Stimulated activated effector memory CD8-positive, alpha-beta T cell treated with anti-CD3 and anti-CD28 coated beads, Interleukin-12 subunit alpha, Interleukin-12 subunit beta, amount 100 ng/mL, for 72 hours (primary cell): Measurements from ENCODE around the gene FBLN1.
"Not testable (repeated sequence)": the region's sequence is repeated elsewhere in the genome, so short reads cannot be mapped to it uniquely, and the experiment has no call there.

Experiments used
- ATAC-seq: fragments of 150-1000 bp; cut with Tn5 transposase; 2 replicates; pipeline ENCODE4 v1.10.0; 2021
- DNase-seq, 2 donors: peaks; one replicate each; pipeline ENCODE4 v3.0.0; 2021 to 2022; ENCODE audit warnings: low spot score in 2 of 2
- H3K27ac Mint-ChIP-seq: one replicate; pipeline ENCODE4 v1.8.0; 2022; ENCODE audit warnings: mild to moderate bottlenecking, mixed read lengths
- H3K36me3 Mint-ChIP-seq: one replicate; pipeline ENCODE4 v1.8.0; 2022; ENCODE audit warnings: mild to moderate bottlenecking, mixed read lengths
- H3K4me1 Mint-ChIP-seq: one replicate; pipeline ENCODE4 v1.8.0; 2022; ENCODE audit warnings: mixed read lengths
- H3K4me3 Mint-ChIP-seq: one replicate; pipeline ENCODE4 v1.8.0; 2022; ENCODE audit warnings: mild to moderate bottlenecking, mixed read lengths
- H3K9me3 Mint-ChIP-seq: one replicate; pipeline ENCODE4 v1.8.0; 2022; ENCODE audit warnings: mixed read lengths

The FBLN1 gene

GRCh38 chr22:45488764-45489370 lies 13.8 kb upstream of the FBLN1 start:
- Mint-ChIP-seq H3K4me3 (no peak overlapping the region), H3K27ac (no peak overlapping the region), H3K9me3 (no peaks in the 10 kb centered on the region), H3K4me1 (no peaks in the 10 kb centered on the region), H3K36me3 (no peaks in the 10 kb centered on the region)
- DNase-seq (no peak), ATAC-seq (no peak)

DNA sequence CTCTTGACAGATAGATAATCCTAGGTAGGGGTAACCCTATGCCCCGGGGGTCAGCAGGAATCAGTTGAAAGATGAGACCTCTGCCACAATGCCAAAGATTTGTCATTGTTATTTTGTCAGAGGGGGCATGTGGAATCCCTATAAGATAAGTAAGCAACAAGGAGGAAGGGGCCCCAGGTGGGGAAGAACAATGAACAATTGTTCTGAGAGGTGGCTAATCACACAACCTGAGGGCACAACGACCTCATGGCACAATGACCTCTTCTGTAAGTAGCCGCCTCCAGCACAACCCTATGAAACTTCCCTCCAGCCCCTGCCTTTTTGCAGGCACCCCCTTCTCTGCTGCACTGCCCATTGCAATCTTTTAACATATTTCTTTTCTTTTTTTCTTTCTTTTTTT lies 11.8 kb upstream of the FBLN1 start:
- Mint-ChIP-seq H3K4me1 (no peaks in the 10 kb centered on the region), H3K27ac (no peak overlapping the region), H3K4me3 (no peak overlapping the region), H3K36me3 (no peaks in the 10 kb centered on the region), H3K9me3 (no peaks in the 10 kb centered on the region)
- ATAC-seq = no peak
- no peak for DNase-seq

DNA sequence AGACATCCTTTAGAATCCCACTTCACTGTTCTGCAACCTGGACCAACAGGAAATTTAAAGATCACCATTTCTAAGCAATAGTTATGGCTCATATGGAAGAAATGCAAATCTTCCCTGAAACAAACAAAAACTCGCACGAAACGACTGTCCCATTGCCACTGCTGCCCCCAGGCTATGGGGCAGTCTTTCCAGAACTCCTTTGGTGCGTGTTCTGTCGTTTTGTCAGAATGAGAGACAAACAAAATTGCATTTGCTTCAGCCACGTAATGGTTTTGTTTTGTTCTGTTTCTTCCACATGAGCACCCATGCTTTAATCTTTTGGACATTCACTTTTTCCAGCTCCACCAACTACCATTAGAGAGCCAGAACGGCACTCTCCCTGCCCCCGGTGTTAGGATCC lies 10.8 kb upstream of the FBLN1 start:
- H3K36me3 Mint-ChIP-seq = no peaks in the 10 kb centered on the region
- no peak for DNase-seq
- no peak overlapping the region for H3K4me3 Mint-ChIP-seq
- H3K9me3 Mint-ChIP-seq = no peaks in the 10 kb centered on the region
- no peak overlapping the region for H3K27ac Mint-ChIP-seq
- H3K4me1 Mint-ChIP-seq = no peaks in the 10 kb centered on the region
- no peak for ATAC-seq

- ATAC-seq (no peak), DNase-seq (no peak)
- no peaks in the 10 kb centered on the region for H3K36me3 Mint-ChIP-seq
- no peaks in the 10 kb centered on the region for H3K9me3 Mint-ChIP-seq
- no peak overlapping the region for H3K27ac Mint-ChIP-seq
- H3K4me3 Mint-ChIP-seq = no peak overlapping the region
- peaks cover 6% of the 10 kb centered on the region for H3K4me1 Mint-ChIP-seq
Measured at GRCh38 chr22:45493286-45493771, 9.4 kb upstream of the FBLN1 start.

DNA sequence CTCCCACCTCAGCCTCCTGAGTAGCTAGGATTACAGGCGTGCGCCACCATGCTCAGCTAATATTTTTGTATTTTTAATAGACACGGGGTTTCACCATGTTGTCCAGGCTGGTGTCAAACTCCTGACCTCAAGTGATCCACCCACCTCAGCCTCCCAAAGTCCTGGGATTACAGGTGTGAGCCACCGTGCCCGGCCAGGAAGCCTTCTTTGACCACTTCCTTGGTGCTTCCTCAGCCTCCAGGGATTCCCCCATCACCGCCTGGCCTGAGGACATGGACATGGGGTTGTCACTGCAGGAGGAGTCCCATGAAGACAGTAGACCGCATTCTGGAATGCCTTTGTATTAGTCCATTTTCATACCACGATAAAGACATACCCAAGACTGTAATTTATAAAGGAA lies 8.4 kb upstream of the FBLN1 start:
- H3K27ac Mint-ChIP-seq, DNase-seq, H3K36me3 Mint-ChIP-seq, ATAC-seq, H3K4me3 Mint-ChIP-seq, H3K9me3 Mint-ChIP-seq, H3K4me1 Mint-ChIP-seq: not testable (repeated sequence)

- not testable (repeated sequence) for H3K36me3 Mint-ChIP-seq, H3K9me3 Mint-ChIP-seq, H3K4me3 Mint-ChIP-seq, H3K4me1 Mint-ChIP-seq, ATAC-seq, H3K27ac Mint-ChIP-seq, DNase-seq
Measured at GRCh38 chr22:45495616-45496015, 7.1 kb upstream of the FBLN1 start.

GRCh38 chr22:45496451-45496941 lies 6.2 kb upstream of the FBLN1 start:
- DNase-seq = no peak
- H3K9me3 Mint-ChIP-seq = no peaks in the 10 kb centered on the region
- no peak overlapping the region for H3K27ac Mint-ChIP-seq
- peaks cover 6% of the 10 kb centered on the region for H3K4me1 Mint-ChIP-seq
- no peaks in the 10 kb centered on the region for H3K36me3 Mint-ChIP-seq
- H3K4me3 Mint-ChIP-seq = no peak overlapping the region
- ATAC-seq = no peak

DNA sequence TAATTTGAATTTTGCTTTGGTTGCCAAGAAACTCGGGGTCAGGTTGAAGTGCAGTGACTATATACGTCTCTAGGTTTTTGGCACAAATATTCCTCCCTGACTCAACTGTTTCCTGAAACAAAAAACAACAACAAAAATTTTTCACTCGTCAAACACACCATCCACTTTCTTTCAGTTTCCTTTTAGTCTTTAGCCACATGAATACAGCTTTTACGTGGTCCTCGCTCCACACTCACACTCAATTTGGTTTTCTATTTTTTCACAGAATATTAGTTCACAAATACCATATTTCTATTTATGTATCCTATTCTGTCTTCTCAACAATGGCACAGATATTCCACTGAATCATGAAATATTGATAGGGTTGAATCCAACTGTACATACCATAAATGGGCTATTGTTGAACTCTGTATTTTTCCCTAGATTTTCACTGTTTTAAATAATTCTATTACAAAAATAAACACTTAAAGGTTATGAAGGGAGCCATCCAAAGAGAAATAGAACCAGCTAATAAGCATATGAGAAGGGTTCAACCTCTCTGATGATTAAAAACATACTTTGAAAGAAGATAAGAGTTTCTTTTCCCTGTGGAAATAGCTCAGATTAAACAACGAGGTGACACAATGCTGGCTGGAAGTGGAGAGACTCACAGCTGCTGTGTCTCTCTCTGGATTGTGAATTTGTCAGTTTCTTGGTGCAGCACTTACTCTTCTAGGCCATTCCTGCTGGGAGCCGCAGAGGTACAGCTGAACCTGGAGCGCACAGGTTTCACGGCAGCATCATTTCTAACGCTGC lies 5.1 kb upstream of the FBLN1 start:
- Mint-ChIP-seq H3K36me3 (no peaks in the 10 kb centered on the region), H3K4me3 (no peak overlapping the region)

DNA sequence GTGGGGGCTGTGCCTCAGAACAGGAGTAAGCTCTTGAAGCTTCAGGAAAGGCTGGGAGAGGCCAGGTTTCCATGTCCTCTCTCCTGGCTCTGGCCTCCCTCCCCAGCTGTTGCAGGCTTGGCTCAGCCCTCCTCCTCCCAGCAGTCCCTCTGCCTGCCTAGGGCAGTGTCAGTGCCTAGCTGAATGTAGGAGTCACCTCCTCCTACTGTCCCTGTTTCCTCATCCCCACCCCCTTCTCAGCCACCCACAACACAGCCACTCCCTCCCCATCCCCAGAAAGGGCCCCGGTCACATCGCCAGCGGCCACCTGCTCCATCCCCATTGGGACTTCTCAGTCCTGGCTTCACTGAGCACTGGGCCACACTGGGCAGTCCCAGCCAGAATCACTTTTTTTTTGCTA lies 2.9 kb upstream of the FBLN1 start:
- DNase-seq (no peak), ATAC-seq (peak; percentile 33)
- Mint-ChIP-seq H3K9me3 (no peaks in the 10 kb centered on the region), H3K4me3 (no peak overlapping the region), H3K4me1 (peaks cover 6% of the 10 kb centered on the region), H3K27ac (no peak overlapping the region), H3K36me3 (no peaks in the 10 kb centered on the region)

More for the DNA sequence above, 5.1 kb upstream of the FBLN1 start:
- Mint-ChIP-seq H3K27ac (no peak overlapping the region), H3K4me1 (peaks cover 6% of the 10 kb centered on the region), H3K9me3 (no peaks in the 10 kb centered on the region)
- no peak for ATAC-seq
- no peak for DNase-seq

GRCh38 chr22:45503050-45503815 lies 550 bp downstream of the FBLN1 start:
- H3K36me3 Mint-ChIP-seq = no peaks in the 10 kb centered on the region
- no peak overlapping the region for H3K4me3 Mint-ChIP-seq
- DNase-seq = no peak
- ATAC-seq = no peak
- H3K9me3 Mint-ChIP-seq = no peaks in the 10 kb centered on the region
- no peak overlapping the region for H3K27ac Mint-ChIP-seq
- no peaks in the 10 kb centered on the region for H3K4me1 Mint-ChIP-seq

- no peaks in the 10 kb centered on the region for H3K4me1 Mint-ChIP-seq
- H3K27ac Mint-ChIP-seq = no peak overlapping the region
- no peaks in the 10 kb centered on the region for H3K36me3 Mint-ChIP-seq
- no peaks in the 10 kb centered on the region for H3K9me3 Mint-ChIP-seq
- DNase-seq (no peak), ATAC-seq (no peak)
- H3K4me3 Mint-ChIP-seq = no peak overlapping the region
Measured at GRCh38 chr22:45503816-45504372, 1.2 kb downstream of the FBLN1 start.

DNA sequence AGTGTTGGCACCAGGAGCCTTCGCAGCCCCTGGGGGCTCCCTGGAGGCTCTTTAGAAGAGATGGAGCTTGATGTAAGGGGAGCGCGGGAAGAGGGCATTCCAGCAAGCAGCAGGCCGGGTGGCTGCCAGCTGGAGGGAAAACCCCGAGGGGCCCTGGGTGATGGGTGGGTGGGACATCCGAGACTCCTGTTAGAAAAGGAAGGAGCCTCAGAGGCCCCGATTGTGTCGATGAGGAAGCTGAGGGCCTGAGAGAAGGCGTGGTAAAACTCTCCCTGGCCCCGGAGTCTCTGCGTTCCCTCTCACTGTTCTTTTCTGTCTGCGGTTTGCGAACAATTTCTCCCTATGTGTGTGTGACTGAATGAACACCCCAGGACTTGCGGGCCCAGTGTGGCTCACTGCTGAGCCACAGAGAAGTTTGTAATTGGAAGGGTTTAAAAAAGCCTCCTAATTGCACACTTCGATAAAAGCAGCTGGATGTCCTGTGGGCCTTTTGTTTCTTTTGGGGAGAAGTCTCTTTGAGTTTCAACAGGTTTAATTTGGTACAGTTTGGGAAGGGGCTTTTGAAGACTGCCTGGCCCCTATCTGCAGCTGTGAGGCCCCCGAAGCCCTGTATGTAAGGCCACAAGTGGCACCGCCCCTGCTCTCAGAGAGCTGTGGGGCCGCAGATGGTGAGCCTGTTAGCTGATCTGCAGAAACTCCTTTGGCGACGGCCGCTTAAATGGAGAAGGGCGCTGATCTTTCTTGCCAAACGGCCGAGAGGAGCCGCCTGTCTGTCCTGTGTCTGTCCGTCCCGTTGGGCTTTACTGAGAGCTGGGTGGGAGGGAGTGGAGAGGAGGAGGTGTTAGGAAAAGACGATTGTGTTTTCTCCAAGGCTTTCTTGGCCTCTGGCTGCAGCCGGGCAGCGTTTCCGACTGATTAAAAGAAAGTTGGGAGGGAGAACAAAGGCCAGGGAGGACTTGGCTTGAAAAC lies 2.0 kb downstream of the FBLN1 start:
- H3K4me1 Mint-ChIP-seq = no peaks in the 10 kb centered on the region
- H3K4me3 Mint-ChIP-seq = no peak overlapping the region
- no peaks in the 10 kb centered on the region for H3K36me3 Mint-ChIP-seq
- no peaks in the 10 kb centered on the region for H3K9me3 Mint-ChIP-seq
- ATAC-seq (no peak), DNase-seq (no peak)
- no peak overlapping the region for H3K27ac Mint-ChIP-seq

DNA sequence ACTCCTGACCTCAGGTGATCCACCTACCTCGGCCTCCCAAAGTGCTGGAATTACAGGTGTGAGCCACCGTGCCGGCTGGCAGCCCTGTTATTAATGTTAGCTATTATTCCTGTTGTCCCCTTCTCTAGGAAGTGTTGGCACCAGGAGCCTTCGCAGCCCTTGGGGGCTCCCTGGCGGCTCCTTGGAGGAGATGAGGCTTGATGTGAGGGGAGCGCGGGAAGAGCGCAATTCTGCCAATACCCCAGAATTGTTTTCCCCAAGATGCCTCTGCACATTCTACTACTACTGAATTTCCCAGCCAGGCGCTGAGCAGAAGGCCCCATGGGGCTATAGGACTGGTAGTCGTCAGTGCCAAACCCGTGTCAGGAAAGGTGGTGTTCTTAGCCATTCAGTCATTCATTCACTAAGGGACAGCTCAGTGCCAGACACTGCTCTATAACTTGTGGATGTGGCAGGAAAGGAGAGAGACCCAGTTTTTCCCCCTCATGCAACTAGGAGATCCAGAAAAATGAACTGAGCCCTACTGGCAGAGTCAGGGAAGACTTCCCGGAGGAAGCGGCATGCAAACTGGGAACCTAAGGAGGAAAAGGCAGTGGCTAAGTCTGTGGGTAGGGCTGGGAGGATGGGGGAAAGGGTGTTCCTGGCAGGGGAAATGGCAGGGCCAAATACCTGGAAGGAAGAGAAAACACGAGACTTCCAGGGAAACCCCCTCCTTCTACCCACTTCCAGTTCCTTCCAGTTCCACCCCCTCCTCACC lies 3.5 kb downstream of the FBLN1 start:
- Mint-ChIP-seq H3K36me3 (no peaks in the 10 kb centered on the region), H3K4me1 (no peaks in the 10 kb centered on the region), H3K4me3 (no peak overlapping the region), H3K27ac (no peak overlapping the region), H3K9me3 (no peaks in the 10 kb centered on the region)
- ATAC-seq = no peak
- DNase-seq = no peak

GRCh38 chr22:45506816-45507360 lies 4.2 kb downstream of the FBLN1 start:
- Mint-ChIP-seq H3K4me1 (no peaks in the 10 kb centered on the region), H3K36me3 (no peaks in the 10 kb centered on the region), H3K27ac (no peak overlapping the region), H3K9me3 (no peaks in the 10 kb centered on the region), H3K4me3 (no peak overlapping the region)
- DNase-seq = no peak
- no peak for ATAC-seq
